GM23338 (cell line): ENCODE results near the gene CCS. TPM values are rescaled to one million over a fixed set of nuclear protein-coding genes. Genes with fewer than 3 reads are reported as not detected.
"Not testable (repeated sequence)": the region's sequence is repeated elsewhere in the genome, so short reads cannot be mapped to it uniquely, and the experiment has no call there.

ENCODE experiments used
- ATAC-seq: fragments of 200-7000 bp; cut with Tn5 transposase; 3 replicates; pipeline ENCODE4 v1.9.1; 2020
- DNase-seq: peaks from one replicate; pipeline ENCODE4 v3.0.0-alpha.2; 2015; ENCODE audit warnings: low spot score
- H2AFZ ChIP-seq: fragments of 200-600 bp; sonication (generic); 2 replicates; pipeline ENCODE4 v1.8.0; 2016; ENCODE audit warnings: antibody characterized with exemption, mild to moderate bottlenecking, moderate library complexity
- H3F3A ChIP-seq: fragments of 200-600 bp; sonication (generic); replicated peaks from 2 replicates; pipeline ENCODE4 v1.8.0; 2017; ENCODE audit warnings: antibody characterized with exemption, mixed run types, low read depth
- H3K27ac ChIP-seq: fragments of 200-600 bp; sonication (generic); 2 replicates; pipeline ENCODE4 v1.6.1; 2016; ENCODE audit warnings: low read depth
- H3K27me3 ChIP-seq: fragments of 200-600 bp; sonication (generic); 2 replicates; pipeline ENCODE4 v1.8.0; 2016; ENCODE audit warnings: mild to moderate bottlenecking, mixed run types, moderate library complexity; ENCODE audit not compliant: insufficient read depth
- H3K36me3 ChIP-seq: fragments of 200-600 bp; sonication (generic); 2 replicates; pipeline ENCODE4 v1.8.0; 2016; ENCODE audit warnings: mild to moderate bottlenecking; ENCODE audit not compliant: insufficient read depth
- H3K4me1 ChIP-seq: fragments of 200-600 bp; sonication (generic); 2 replicates; pipeline ENCODE4 v1.8.0; 2016; ENCODE audit warnings: mild to moderate bottlenecking, moderate library complexity; ENCODE audit not compliant: insufficient read depth
- H3K4me2 ChIP-seq: fragments of 200-600 bp; sonication (generic); 2 replicates; pipeline ENCODE4 v1.7.1; 2017; ENCODE audit warnings: mixed run types
- H3K4me3 ChIP-seq: fragments of 200-600 bp; sonication (generic); 2 replicates; pipeline ENCODE4 v1.6.1; 2016; ENCODE audit warnings: mixed run types
- H3K79me2 ChIP-seq: fragments of 200-600 bp; sonication (generic); replicated peaks from 2 replicates; pipeline ENCODE4 v1.8.0; 2017; ENCODE audit warnings: mild to moderate bottlenecking; ENCODE audit not compliant: insufficient read depth
- H3K9me2 ChIP-seq: fragments of 200-600 bp; sonication (generic); 2 replicates; pipeline ENCODE4 v1.8.0; 2017; ENCODE audit not compliant: insufficient read depth
- H4K20me1 ChIP-seq: fragments of 200-600 bp; sonication (generic); replicated peaks from 2 replicates; pipeline ENCODE4 v1.8.0; 2017; ENCODE audit warnings: mild to moderate bottlenecking; ENCODE audit not compliant: insufficient read depth
- H3K27ac Mint-ChIP-seq: 2 replicates; pipeline ENCODE4 v1.8.0; 2020; ENCODE audit warnings: inconsistent platforms, mild to moderate bottlenecking, moderate library complexity, mixed read lengths
- H3K27me3 Mint-ChIP-seq: 3 replicates; pipeline ENCODE4 v1.8.0; 2022; ENCODE audit warnings: low read depth, mild to moderate bottlenecking, moderate library complexity, mixed read lengths, inconsistent platforms; ENCODE audit not compliant: insufficient read depth, poor library complexity
- H3K36me3 Mint-ChIP-seq: 3 replicates; pipeline ENCODE4 v1.8.0; 2021; ENCODE audit warnings: low read depth, mild to moderate bottlenecking, inconsistent platforms, moderate library complexity, mixed read lengths
- H3K4me1 Mint-ChIP-seq: 3 replicates; pipeline ENCODE4 v1.8.0; 2020; ENCODE audit warnings: mild to moderate bottlenecking, inconsistent platforms, mixed read lengths
- H3K4me3 Mint-ChIP-seq: 3 replicates; pipeline ENCODE4 v1.8.0; 2021; ENCODE audit warnings: moderate library complexity, mild to moderate bottlenecking, inconsistent platforms, mixed read lengths
- H3K9me3 Mint-ChIP-seq: 3 replicates; pipeline ENCODE4 v1.8.0; 2020; ENCODE audit warnings: moderate library complexity, mild to moderate bottlenecking, inconsistent platforms, mixed read lengths
- CTCF ChIP-seq, 2 experiments: fragments of 200-600 bp in 1 of 2; sonication (generic) in 1 of 2; conservative IDR thresholded peaks; 2 replicates each; pipeline versions ENCODE4 v1.5.1 to v1.6.1; 2016 to 2017; ENCODE audit warnings: antibody characterized with exemption in 2 of 2, low read depth in 2 of 2, mild to moderate bottlenecking in 2 of 2, moderate library complexity in 1 of 2
- EZH2 ChIP-seq: fragments of 200-600 bp; sonication (generic); IDR thresholded peaks from one replicate; pipeline ENCODE4 v1.8.0; 2017; ENCODE audit warnings: antibody characterized with exemption, mild to moderate bottlenecking, low read depth; ENCODE audit not compliant: unreplicated experiment
- EZH2phosphoT487 ChIP-seq: fragments of 200-600 bp; sonication (generic); IDR thresholded peaks from one replicate; pipeline ENCODE4 v1.8.1; 2018; ENCODE audit warnings: antibody characterized with exemption; ENCODE audit not compliant: unreplicated experiment
- NANOG ChIP-seq: IDR thresholded peaks from 2 replicates; pipeline ENCODE4 v1.6.1; 2016; ENCODE audit warnings: antibody characterized with exemption, borderline replicate concordance
- POLR2AphosphoS5 ChIP-seq: IDR thresholded peaks from 2 replicates; pipeline ENCODE4 v1.6.1; 2016; ENCODE audit warnings: antibody characterized with exemption, low read depth
- STAT1 ChIP-seq: IDR thresholded peaks from one replicate; pipeline ENCODE4 v1.6.1; 2016; ENCODE audit warnings: antibody characterized with exemption; ENCODE audit not compliant: unreplicated experiment
- ZNF114 ChIP-seq: fragments of 250-450 bp; sonication (Bioruptor Pico); IDR thresholded peaks from 2 replicates; pipeline ENCODE4 v1.5.0; 2020; ENCODE audit warnings: mild to moderate bottlenecking, moderate library complexity
- ZNF331 ChIP-seq: fragments of 250-450 bp; sonication (Bioruptor Pico); IDR thresholded peaks from 2 replicates; pipeline ENCODE4 v1.5.0; 2020; ENCODE audit warnings: low read depth, mild to moderate bottlenecking, moderate library complexity
- polyA plus RNA-seq: library from polyadenylated mRNA; unstranded; fragments of >200 nt; fragmentation: Nextera tagmentation; extraction: Ambion mirVana; gene quantifications from 2 replicates; pipeline ENCODE4 v1.2.1, GENCODE V29; 2016
- total RNA-seq: library from RNA; depleted of rRNA; stranded (reverse); fragments of >200 nt; shearing (Covaris generic); gene quantifications from 2 replicates; pipeline ENCODE4 v1.2.3, GENCODE V29; 2014
- TF ChIP-seq, protein P1 (sequence below): IDR thresholded peaks from one replicate; pipeline ENCODE4 v1.6.1; 2018; ENCODE audit warnings: antibody characterized with exemption; ENCODE audit not compliant: unreplicated experiment
- TF ChIP-seq, protein P2 (sequence below): IDR thresholded peaks from 2 replicates; pipeline ENCODE4 v1.6.1; 2016; ENCODE audit warnings: antibody characterized with exemption

CCS gene
- total and polyA plus RNA-seq, 2 experiments from 2014 or later, result 36.1 to 60.7 TPM

GRCh38 chr11:66586136-66586535 lies 6.8 kb upstream of the CCS start:
- Histone ChIP-seq H3K27me3 (0 out of 2 replicates have a peak, but pooled peaks cover 3% of the 10 kb centered on the region), H3K9me2 (no peaks in the 10 kb centered on the region), H4K20me1 (no peaks in the 10 kb centered on the region), H3K79me2 (no peaks in the 10 kb centered on the region), H2AFZ (no peak overlapping the region), H3K36me3 (no peaks in the 10 kb centered on the region; the same call in 1 of the 2 replicates), H3F3A (no peaks in the 10 kb centered on the region), H3K27ac (no peak overlapping the region), H3K4me1 (no peaks in the 10 kb centered on the region), H3K4me2 (no peak overlapping the region), H3K4me3 (no peak overlapping the region)
- Mint-ChIP-seq H3K27me3 (peaks cover 5% of the 10 kb centered on the region), H3K27ac (no peak overlapping the region), H3K9me3 (peaks cover 66% of the 10 kb centered on the region), H3K4me1 (no peaks in the 10 kb centered on the region), H3K4me3 (no peak overlapping the region), H3K36me3 (peaks cover 29% of the 10 kb centered on the region)
- DNase-seq (no peak), ATAC-seq (no peak)
- TF ChIP-seq EZH2phosphoT487 (no peak), EZH2 (no peak), ZNF331 (CRISPR knock-in tag) (no peak), CTCF (conservative IDR thresholded peaks at IDR 0.05; ENCODE audit: low read depth in 2 of 2) (no peak), NANOG (no peak), ZNF114 (CRISPR knock-in tag) (no peak), STAT1 (no peak), POLR2AphosphoS5 (no peak)
- TF ChIP-seq, protein P1, sequence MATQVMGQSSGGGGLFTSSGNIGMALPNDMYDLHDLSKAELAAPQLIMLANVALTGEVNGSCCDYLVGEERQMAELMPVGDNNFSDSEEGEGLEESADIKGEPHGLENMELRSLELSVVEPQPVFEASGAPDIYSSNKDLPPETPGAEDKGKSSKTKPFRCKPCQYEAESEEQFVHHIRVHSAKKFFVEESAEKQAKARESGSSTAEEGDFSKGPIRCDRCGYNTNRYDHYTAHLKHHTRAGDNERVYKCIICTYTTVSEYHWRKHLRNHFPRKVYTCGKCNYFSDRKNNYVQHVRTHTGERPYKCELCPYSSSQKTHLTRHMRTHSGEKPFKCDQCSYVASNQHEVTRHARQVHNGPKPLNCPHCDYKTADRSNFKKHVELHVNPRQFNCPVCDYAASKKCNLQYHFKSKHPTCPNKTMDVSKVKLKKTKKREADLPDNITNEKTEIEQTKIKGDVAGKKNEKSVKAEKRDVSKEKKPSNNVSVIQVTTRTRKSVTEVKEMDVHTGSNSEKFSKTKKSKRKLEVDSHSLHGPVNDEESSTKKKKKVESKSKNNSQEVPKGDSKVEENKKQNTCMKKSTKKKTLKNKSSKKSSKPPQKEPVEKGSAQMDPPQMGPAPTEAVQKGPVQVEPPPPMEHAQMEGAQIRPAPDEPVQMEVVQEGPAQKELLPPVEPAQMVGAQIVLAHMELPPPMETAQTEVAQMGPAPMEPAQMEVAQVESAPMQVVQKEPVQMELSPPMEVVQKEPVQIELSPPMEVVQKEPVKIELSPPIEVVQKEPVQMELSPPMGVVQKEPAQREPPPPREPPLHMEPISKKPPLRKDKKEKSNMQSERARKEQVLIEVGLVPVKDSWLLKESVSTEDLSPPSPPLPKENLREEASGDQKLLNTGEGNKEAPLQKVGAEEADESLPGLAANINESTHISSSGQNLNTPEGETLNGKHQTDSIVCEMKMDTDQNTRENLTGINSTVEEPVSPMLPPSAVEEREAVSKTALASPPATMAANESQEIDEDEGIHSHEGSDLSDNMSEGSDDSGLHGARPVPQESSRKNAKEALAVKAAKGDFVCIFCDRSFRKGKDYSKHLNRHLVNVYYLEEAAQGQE, result no peak
- TF ChIP-seq, protein P2, sequence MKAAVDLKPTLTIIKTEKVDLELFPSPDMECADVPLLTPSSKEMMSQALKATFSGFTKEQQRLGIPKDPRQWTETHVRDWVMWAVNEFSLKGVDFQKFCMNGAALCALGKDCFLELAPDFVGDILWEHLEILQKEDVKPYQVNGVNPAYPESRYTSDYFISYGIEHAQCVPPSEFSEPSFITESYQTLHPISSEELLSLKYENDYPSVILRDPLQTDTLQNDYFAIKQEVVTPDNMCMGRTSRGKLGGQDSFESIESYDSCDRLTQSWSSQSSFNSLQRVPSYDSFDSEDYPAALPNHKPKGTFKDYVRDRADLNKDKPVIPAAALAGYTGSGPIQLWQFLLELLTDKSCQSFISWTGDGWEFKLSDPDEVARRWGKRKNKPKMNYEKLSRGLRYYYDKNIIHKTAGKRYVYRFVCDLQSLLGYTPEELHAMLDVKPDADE, result no peak

GRCh38 chr11:66589315-66589714 lies 3.7 kb upstream of the CCS start:
- Mint-ChIP-seq H3K27me3 (peaks cover 21% of the 10 kb centered on the region), H3K36me3 (peaks cover 28% of the 10 kb centered on the region), H3K9me3 (peaks cover 60% of the 10 kb centered on the region), H3K4me1 (peaks cover 12% of the 10 kb centered on the region)
- not testable (repeated sequence) for H4K20me1 ChIP-seq, H3K4me3 ChIP-seq, H3K79me2 ChIP-seq, H3K27ac Mint-ChIP-seq, H3K4me3 Mint-ChIP-seq, H3K9me2 ChIP-seq, ATAC-seq, H3K36me3 ChIP-seq, H3K27ac ChIP-seq, H2AFZ ChIP-seq, H3K27me3 ChIP-seq, DNase-seq, H3K4me2 ChIP-seq
- Histone ChIP-seq H3K4me1 (peaks cover 10% of the 10 kb centered on the region; the same call in 1 of the 2 replicates), H3F3A (0 out of 2 replicates have a peak, but pooled peaks cover 10% of the 10 kb centered on the region)
